Activated naive CD4-positive, alpha-beta T cell treated with anti-CD3 and anti-CD28 coated beads, Interleukin-2, amount 50 U/mL, for 24 hours (primary cell): ENCODE measurements around the gene EPB41L3.
"Not testable (repeated sequence)": the region's sequence is repeated elsewhere in the genome, so short reads cannot be mapped to it uniquely, and the experiment has no call there.

Experiments
- H3K27ac Mint-ChIP-seq: one replicate; pipeline ENCODE4 v1.8.0; 2021; ENCODE audit warnings: mild to moderate bottlenecking, mixed read lengths
- H3K27me3 Mint-ChIP-seq: one replicate; pipeline ENCODE4 v1.8.0; 2021; ENCODE audit warnings: mixed read lengths
- H3K36me3 Mint-ChIP-seq: one replicate; pipeline ENCODE4 v1.8.0; 2021; ENCODE audit warnings: mixed read lengths
- H3K4me1 Mint-ChIP-seq: one replicate; pipeline ENCODE4 v1.8.0; 2021; ENCODE audit warnings: mixed read lengths
- H3K4me3 Mint-ChIP-seq: one replicate; pipeline ENCODE4 v1.8.0; 2021; ENCODE audit warnings: mild to moderate bottlenecking, mixed read lengths
- H3K9me3 Mint-ChIP-seq: one replicate; pipeline ENCODE4 v1.8.0; 2021; ENCODE audit warnings: mixed read lengths

EPB41L3 gene

DNA sequence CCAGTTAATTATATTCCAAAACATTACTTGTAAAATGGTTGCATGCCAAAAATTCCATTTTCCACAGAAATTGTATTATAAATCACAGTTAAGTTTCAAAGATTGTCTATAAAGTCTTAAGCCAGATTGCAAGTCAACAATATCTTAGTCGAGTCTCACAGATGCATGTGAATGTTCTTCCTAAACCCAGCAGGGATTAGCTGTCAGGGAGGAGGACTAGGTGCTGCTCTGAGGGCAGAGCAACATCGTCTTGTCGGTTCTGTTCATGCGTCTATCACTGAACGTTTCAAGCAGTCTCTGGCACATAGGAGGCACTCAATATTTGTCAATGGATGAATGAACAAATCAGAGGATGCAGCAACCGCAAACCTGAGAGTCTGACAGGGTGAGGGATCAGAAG, 27.0 kb downstream of the EPB41L3 start:
- Mint-ChIP-seq H3K4me1 (peaks cover 6% of the 10 kb centered on the region), H3K9me3 (no peaks in the 10 kb centered on the region), H3K27me3 (peaks cover 16% of the 10 kb centered on the region), H3K27ac (no peak overlapping the region), H3K36me3 (no peaks in the 10 kb centered on the region), H3K4me3 (no peak overlapping the region)

- Mint-ChIP-seq H3K9me3 (no peaks in the 10 kb centered on the region), H3K4me1 (peaks cover 6% of the 10 kb centered on the region), H3K27ac (no peak overlapping the region), H3K4me3 (no peak overlapping the region), H3K27me3 (peaks cover 15% of the 10 kb centered on the region), H3K36me3 (no peaks in the 10 kb centered on the region)
These were observed 28.6 kb downstream of the EPB41L3 start for GRCh38 chr18:5515011-5515784.

GRCh38 chr18:5513947-5514346, 29.9 kb downstream of the EPB41L3 start:
- Mint-ChIP-seq H3K9me3 (no peaks in the 10 kb centered on the region), H3K27me3 (peaks cover 18% of the 10 kb centered on the region), H3K36me3 (no peaks in the 10 kb centered on the region), H3K27ac (no peak overlapping the region), H3K4me1 (peaks cover 6% of the 10 kb centered on the region), H3K4me3 (no peak overlapping the region)

DNA sequence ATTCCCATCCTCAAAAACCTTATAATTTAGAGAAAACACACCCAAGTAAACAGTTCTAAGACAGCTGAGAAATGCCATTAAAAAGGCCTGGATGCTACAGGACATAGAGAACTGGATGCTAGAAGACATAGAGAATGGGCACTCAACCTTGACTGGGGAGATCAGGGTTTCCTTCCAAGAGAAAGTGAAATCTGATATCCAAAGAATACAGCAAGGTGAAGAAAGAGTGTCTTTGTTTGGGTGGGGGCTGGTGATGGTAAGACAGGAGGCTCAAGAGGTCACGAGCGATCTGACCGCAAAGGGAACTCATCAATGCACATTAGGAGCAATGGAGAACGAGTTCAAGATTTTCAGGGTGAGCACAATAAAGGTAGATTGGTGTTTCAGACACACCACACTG, 31.6 kb downstream of the EPB41L3 start:
- Mint-ChIP-seq H3K27me3 (peaks cover 16% of the 10 kb centered on the region), H3K4me1 (peaks cover 6% of the 10 kb centered on the region), H3K4me3 (no peak overlapping the region), H3K36me3 (no peaks in the 10 kb centered on the region), H3K27ac (no peak overlapping the region), H3K9me3 (no peaks in the 10 kb centered on the region)

DNA sequence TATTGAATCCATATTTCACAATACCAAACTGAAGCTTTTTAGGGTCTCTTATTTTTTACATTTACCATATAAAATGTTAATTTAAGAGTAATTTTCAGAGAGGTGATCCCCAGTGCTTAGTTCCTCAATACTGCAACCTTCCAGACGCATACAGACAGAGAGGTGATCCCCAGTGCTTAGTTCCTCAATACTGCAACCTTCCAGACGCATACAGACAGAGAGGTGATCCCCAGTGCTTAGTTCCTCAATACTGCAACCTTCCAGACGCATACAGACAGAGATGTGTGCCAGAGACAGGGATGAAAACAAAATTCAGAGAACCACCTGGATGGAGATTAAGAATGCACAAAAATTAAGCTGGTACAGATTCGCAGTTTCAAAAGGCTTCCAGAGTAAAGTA, 32.3 kb downstream of the EPB41L3 start:
- H3K36me3 Mint-ChIP-seq, H3K4me1 Mint-ChIP-seq, H3K9me3 Mint-ChIP-seq, H3K4me3 Mint-ChIP-seq, H3K27ac Mint-ChIP-seq: not testable (repeated sequence)
- peaks cover 16% of the 10 kb centered on the region for H3K27me3 Mint-ChIP-seq

DNA sequence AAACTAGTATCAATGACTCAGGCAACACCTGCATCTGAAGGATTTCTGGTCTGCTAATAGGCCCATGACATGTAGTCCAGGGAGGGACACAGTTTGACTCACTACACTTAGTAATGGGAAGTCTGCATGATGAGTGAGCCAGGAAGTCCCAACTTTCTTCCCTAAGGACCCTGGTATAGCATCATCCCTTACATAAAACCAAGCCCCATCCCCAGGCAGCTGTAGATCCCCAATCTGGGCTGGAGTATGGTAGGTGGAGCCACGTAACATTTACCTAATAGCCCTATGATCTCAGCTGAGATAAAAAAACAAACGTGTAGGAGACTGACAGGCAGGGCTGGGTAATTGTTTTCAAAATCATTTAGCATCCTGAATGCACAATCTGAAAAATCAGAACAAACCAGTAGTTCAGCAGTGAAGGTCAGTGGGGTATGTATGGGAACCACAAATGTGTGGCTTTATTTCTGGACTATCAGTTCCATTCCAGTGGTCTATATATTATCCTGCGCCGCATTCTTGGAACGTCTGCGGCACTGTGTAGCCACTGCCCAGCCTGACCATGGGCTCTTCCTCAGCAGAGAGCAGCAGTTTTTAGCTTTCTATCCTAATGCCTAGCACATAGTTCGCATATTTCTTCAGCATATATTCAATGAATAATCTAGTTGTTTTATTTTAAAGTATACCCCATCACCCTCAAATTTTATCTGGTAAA, 33.5 kb downstream of the EPB41L3 start:
- no peak overlapping the region for H3K27ac Mint-ChIP-seq
- peaks cover 3% of the 10 kb centered on the region for H3K4me1 Mint-ChIP-seq
- H3K27me3 Mint-ChIP-seq, result peaks cover 18% of the 10 kb centered on the region
- H3K4me3 Mint-ChIP-seq, result no peak overlapping the region
- H3K36me3 Mint-ChIP-seq, result no peaks in the 10 kb centered on the region
- H3K9me3 Mint-ChIP-seq, result no peaks in the 10 kb centered on the region

GRCh38 chr18:5508821-5509220, 35.0 kb downstream of the EPB41L3 start:
- no peaks in the 10 kb centered on the region for H3K9me3 Mint-ChIP-seq
- H3K4me1 Mint-ChIP-seq, result no peaks in the 10 kb centered on the region
- no peaks in the 10 kb centered on the region for H3K36me3 Mint-ChIP-seq
- peaks cover 18% of the 10 kb centered on the region for H3K27me3 Mint-ChIP-seq
- H3K4me3 Mint-ChIP-seq, result no peak overlapping the region
- no peak overlapping the region for H3K27ac Mint-ChIP-seq

DNA sequence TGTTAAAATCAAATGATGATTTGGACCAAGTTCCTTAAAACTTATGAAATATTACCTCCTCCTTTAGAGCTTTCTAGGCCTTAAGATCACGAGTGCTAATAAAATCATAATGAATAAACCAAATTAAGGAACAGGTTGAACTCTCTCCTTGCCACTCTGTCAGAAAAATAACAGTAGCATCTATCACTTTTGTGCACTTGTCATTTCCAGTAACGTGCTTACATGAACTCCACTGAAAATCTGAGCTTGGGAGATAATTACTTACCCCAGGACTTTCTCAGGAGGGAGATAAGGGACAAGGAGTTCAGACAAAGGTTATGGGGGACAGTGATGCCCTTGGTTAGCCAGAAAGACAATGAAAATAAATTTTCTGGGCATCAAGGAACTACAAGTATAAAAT, 36.0 kb downstream of the EPB41L3 start:
- H3K27me3 Mint-ChIP-seq, result peaks cover 18% of the 10 kb centered on the region
- no peaks in the 10 kb centered on the region for H3K36me3 Mint-ChIP-seq
- H3K9me3 Mint-ChIP-seq, result no peaks in the 10 kb centered on the region
- H3K4me3 Mint-ChIP-seq, result no peak overlapping the region
- H3K4me1 Mint-ChIP-seq, result no peaks in the 10 kb centered on the region
- no peak overlapping the region for H3K27ac Mint-ChIP-seq

DNA sequence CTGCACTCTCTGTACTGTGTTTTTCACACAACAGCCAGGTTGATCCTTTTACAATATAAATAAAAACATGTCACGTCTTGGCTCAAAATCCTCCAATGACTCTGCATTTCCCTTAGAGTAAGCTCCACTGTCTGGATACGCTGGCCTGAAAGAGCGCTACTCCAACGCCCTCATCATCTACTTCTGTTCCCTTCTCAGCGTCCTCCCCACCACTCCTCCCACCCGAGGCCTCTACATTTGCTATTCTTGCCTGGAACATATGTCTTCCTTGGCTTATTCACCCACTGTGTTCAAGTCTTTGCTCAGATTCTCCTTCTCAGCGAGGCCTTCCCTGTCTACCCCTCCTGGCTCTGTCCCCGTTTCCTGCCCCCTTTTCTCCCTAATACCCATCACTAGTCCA, 37.6 kb downstream of the EPB41L3 start:
- Mint-ChIP-seq H3K27me3 (peaks cover 15% of the 10 kb centered on the region), H3K27ac (no peak overlapping the region), H3K36me3 (no peaks in the 10 kb centered on the region)

DNA sequence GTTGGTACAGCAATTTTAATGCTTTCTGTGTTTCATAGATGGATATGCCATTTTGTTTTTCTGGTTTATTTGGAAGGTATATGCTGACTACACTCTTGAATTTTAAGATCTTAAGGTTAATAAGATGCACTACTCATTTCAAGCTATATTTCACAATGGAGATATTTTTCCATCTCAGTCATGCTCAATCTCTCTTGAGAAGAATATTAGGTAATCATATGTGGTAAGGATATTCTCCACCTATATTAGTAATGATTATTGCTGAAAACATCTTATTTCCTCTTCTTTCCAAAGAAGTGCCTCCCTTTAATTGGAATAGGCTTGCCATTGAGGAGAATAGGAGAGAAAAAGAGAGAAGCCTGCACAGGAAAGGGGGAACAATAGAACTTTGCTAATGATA, 40.1 kb downstream of the EPB41L3 start:
- Mint-ChIP-seq H3K4me3 (no peak overlapping the region), H3K4me1 (no peaks in the 10 kb centered on the region), H3K27me3 (peaks cover 11% of the 10 kb centered on the region), H3K9me3 (no peaks in the 10 kb centered on the region), H3K36me3 (no peaks in the 10 kb centered on the region), H3K27ac (no peak overlapping the region)

More for the DNA sequence above, 37.6 kb downstream of the EPB41L3 start:
- H3K4me3 Mint-ChIP-seq, result no peak overlapping the region
- no peaks in the 10 kb centered on the region for H3K9me3 Mint-ChIP-seq
- H3K4me1 Mint-ChIP-seq, result no peaks in the 10 kb centered on the region

GRCh38 chr18:5500158-5500939, 43.4 kb downstream of the EPB41L3 start:
- Mint-ChIP-seq H3K36me3 (no peaks in the 10 kb centered on the region), H3K4me1 (no peaks in the 10 kb centered on the region), H3K27ac (no peak overlapping the region), H3K9me3 (no peaks in the 10 kb centered on the region), H3K27me3 (peaks cover 3% of the 10 kb centered on the region), H3K4me3 (no peak overlapping the region)

DNA sequence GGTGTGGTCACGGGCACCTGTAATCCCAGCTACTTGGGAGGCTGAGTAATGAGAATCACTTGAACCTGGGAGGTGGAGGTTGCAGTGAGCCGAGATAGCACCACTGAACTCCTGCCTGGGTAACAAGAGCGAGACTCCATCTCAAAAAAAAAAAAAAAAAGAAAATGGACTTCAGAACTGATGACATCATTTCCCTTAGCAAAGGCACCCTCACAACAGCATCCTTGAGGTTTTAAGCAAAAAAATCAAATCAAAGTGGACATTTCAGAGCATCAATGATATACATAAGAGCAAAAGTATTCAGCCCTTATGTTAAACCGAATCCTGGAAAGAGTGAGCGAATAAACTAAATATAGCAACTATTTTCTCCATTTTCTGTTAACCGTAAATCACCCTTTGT, 45.3 kb downstream of the EPB41L3 start:
- Mint-ChIP-seq H3K4me3 (no peak overlapping the region), H3K27me3 (peaks cover 3% of the 10 kb centered on the region), H3K4me1 (no peaks in the 10 kb centered on the region), H3K9me3 (no peaks in the 10 kb centered on the region), H3K27ac (no peak overlapping the region), H3K36me3 (no peaks in the 10 kb centered on the region)

DNA sequence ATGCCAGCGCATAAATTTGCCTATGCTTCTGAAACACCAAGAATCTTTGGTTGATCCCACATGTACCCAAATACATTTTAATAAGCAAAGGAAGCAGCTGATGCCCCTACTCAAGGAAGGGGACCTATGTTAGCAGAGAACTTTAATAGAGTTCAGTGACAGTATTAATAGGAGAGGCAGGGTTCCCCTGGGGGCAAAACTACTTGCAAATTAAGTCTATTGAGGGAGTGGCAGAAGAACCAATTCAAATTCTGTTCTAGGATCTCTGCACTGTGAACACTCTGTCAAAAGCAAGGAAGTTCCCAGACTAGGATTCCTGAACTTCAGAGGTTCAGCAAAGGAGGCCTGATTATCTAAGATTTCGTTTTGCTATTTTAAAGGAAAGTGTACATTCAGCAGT, 47.5 kb downstream of the EPB41L3 start:
- Mint-ChIP-seq H3K4me1 (no peaks in the 10 kb centered on the region), H3K9me3 (no peaks in the 10 kb centered on the region), H3K4me3 (no peak overlapping the region), H3K27me3 (peaks cover 3% of the 10 kb centered on the region), H3K27ac (no peak overlapping the region), H3K36me3 (no peaks in the 10 kb centered on the region)

GRCh38 chr18:5490753-5491480, 52.9 kb downstream of the EPB41L3 start:
- H3K9me3 Mint-ChIP-seq, result peaks cover 3% of the 10 kb centered on the region
- H3K4me3 Mint-ChIP-seq, result no peak overlapping the region
- no peak overlapping the region for H3K27ac Mint-ChIP-seq
- H3K36me3 Mint-ChIP-seq, result no peaks in the 10 kb centered on the region
- H3K27me3 Mint-ChIP-seq, result peaks cover 6% of the 10 kb centered on the region
- H3K4me1 Mint-ChIP-seq, result no peaks in the 10 kb centered on the region

DNA sequence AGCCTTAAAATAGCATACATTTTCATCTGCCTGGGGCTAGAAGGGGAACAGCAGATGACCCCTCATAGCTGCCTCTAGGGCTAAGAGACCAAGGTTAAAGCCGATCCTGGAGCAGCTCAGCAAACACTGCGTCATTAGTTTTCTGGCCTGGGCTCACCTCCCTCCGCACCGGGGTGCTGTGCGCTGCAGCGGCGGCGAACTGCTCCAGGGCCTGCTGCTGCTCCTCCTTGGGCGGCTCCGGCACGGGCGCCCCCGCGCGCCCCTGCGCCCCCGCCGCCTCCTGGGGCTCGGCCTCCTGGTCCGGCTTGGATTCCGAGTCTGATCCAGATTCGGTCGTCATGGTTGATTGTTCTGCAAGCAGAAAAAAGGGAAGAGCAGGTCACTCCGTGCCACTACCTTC, 55.0 kb downstream of the EPB41L3 start:
- Mint-ChIP-seq H3K4me3 (no peak overlapping the region), H3K9me3 (peaks cover 3% of the 10 kb centered on the region), H3K27me3 (peaks cover 6% of the 10 kb centered on the region)

More for the DNA sequence above, 55.0 kb downstream of the EPB41L3 start:
- Mint-ChIP-seq H3K27ac (no peak overlapping the region), H3K36me3 (peaks cover 2% of the 10 kb centered on the region), H3K4me1 (no peaks in the 10 kb centered on the region)
